Measurements from ENCODE around the gene KCTD19.

The KCTD19 gene

GRCh38 chr16:67312719-67313118 lies 13.8 kb downstream of the KCTD19 start:
- Histone ChIP-seq H3K4me1 (ENCODE audit: control insufficient read depth, insufficient read depth, low read length) (no peaks in the 10 kb centered on the region), H3K27me3 (ENCODE audit: control insufficient read depth, insufficient read depth, low read length) (peaks cover 2% of the 10 kb centered on the region), H3K9me3 (ENCODE audit: control insufficient read depth, insufficient read depth, low read length) (no peaks in the 10 kb centered on the region), H3K4me3 (ENCODE audit: low read depth, low read length) (no peak overlapping the region), H3K36me3 (ENCODE audit: control insufficient read depth, insufficient read depth, low read length) (no peaks in the 10 kb centered on the region), H3K9ac (ENCODE audit: low read depth, low read length) (no peak overlapping the region)

- H3K4me1 ChIP-seq (ENCODE audit: control insufficient read depth, insufficient read depth, low read length), result no peaks in the 10 kb centered on the region
- no peaks in the 10 kb centered on the region for H3K36me3 ChIP-seq (ENCODE audit: control insufficient read depth, insufficient read depth, low read length)
- H3K4me3 ChIP-seq (ENCODE audit: low read depth, low read length), result no peak overlapping the region
- H3K9ac ChIP-seq (ENCODE audit: low read depth, low read length), result no peak overlapping the region
- H3K27me3 ChIP-seq (ENCODE audit: control insufficient read depth, insufficient read depth, low read length), result peaks cover 2% of the 10 kb centered on the region
- no peaks in the 10 kb centered on the region for H3K9me3 ChIP-seq (ENCODE audit: control insufficient read depth, insufficient read depth, low read length)
Observed at GRCh38 chr16:67311607-67312488, 14.7 kb downstream of the KCTD19 start.

- H3K36me3 ChIP-seq (ENCODE audit: control insufficient read depth, insufficient read depth, low read length), result no peaks in the 10 kb centered on the region
- no peaks in the 10 kb centered on the region for H3K9me3 ChIP-seq (ENCODE audit: control insufficient read depth, insufficient read depth, low read length)
Observed at GRCh38 chr16:67310561-67310960, 16.0 kb downstream of the KCTD19 start.

GRCh38 chr16:67305216-67306071 lies 21.1 kb downstream of the KCTD19 start:
- Histone ChIP-seq H3K4me1 (ENCODE audit: control insufficient read depth, insufficient read depth, low read length) (no peaks in the 10 kb centered on the region), H3K4me3 (ENCODE audit: low read depth, low read length) (no peak overlapping the region), H3K36me3 (ENCODE audit: control insufficient read depth, insufficient read depth, low read length) (no peaks in the 10 kb centered on the region), H3K9me3 (ENCODE audit: control insufficient read depth, insufficient read depth, low read length) (no peaks in the 10 kb centered on the region), H3K9ac (ENCODE audit: low read depth, low read length) (no peak overlapping the region), H3K27me3 (ENCODE audit: control insufficient read depth, insufficient read depth, low read length) (peaks cover 3% of the 10 kb centered on the region)

More at GRCh38 chr16:67310561-67310960, 16.0 kb downstream of the KCTD19 start:
- Histone ChIP-seq H3K9ac (ENCODE audit: low read depth, low read length) (no peak overlapping the region), H3K27me3 (ENCODE audit: control insufficient read depth, insufficient read depth, low read length) (peaks cover 2% of the 10 kb centered on the region), H3K4me3 (ENCODE audit: low read depth, low read length) (no peak overlapping the region), H3K4me1 (ENCODE audit: control insufficient read depth, insufficient read depth, low read length) (no peaks in the 10 kb centered on the region)

GRCh38 chr16:67304020-67304419 lies 22.5 kb downstream of the KCTD19 start:
- Histone ChIP-seq H3K9ac (ENCODE audit: low read depth, low read length) (no peak overlapping the region), H3K4me1 (ENCODE audit: control insufficient read depth, insufficient read depth, low read length) (no peaks in the 10 kb centered on the region), H3K9me3 (ENCODE audit: control insufficient read depth, insufficient read depth, low read length) (no peaks in the 10 kb centered on the region), H3K36me3 (ENCODE audit: control insufficient read depth, insufficient read depth, low read length) (no peaks in the 10 kb centered on the region), H3K4me3 (ENCODE audit: low read depth, low read length) (no peak overlapping the region), H3K27me3 (ENCODE audit: control insufficient read depth, insufficient read depth, low read length) (peaks cover 3% of the 10 kb centered on the region)

GRCh38 chr16:67302970-67303369 lies 23.6 kb downstream of the KCTD19 start:
- Histone ChIP-seq H3K9me3 (ENCODE audit: control insufficient read depth, insufficient read depth, low read length) (no peaks in the 10 kb centered on the region), H3K4me3 (ENCODE audit: low read depth, low read length) (no peak overlapping the region), H3K4me1 (ENCODE audit: control insufficient read depth, insufficient read depth, low read length) (no peaks in the 10 kb centered on the region), H3K9ac (ENCODE audit: low read depth, low read length) (no peak overlapping the region), H3K36me3 (ENCODE audit: control insufficient read depth, insufficient read depth, low read length) (no peaks in the 10 kb centered on the region), H3K27me3 (ENCODE audit: control insufficient read depth, insufficient read depth, low read length) (peaks cover 3% of the 10 kb centered on the region)

GRCh38 chr16:67302076-67302475 lies 24.5 kb downstream of the KCTD19 start:
- Histone ChIP-seq H3K4me3 (ENCODE audit: low read depth, low read length) (no peak overlapping the region), H3K36me3 (ENCODE audit: control insufficient read depth, insufficient read depth, low read length) (no peaks in the 10 kb centered on the region), H3K4me1 (ENCODE audit: control insufficient read depth, insufficient read depth, low read length) (no peaks in the 10 kb centered on the region), H3K9me3 (ENCODE audit: control insufficient read depth, insufficient read depth, low read length) (no peaks in the 10 kb centered on the region), H3K9ac (ENCODE audit: low read depth, low read length) (no peak overlapping the region), H3K27me3 (ENCODE audit: control insufficient read depth, insufficient read depth, low read length) (peaks cover 3% of the 10 kb centered on the region)

GRCh38 chr16:67301080-67301782 lies 25.3 kb downstream of the KCTD19 start:
- Histone ChIP-seq H3K27me3 (ENCODE audit: control insufficient read depth, insufficient read depth, low read length) (peaks cover 3% of the 10 kb centered on the region), H3K4me1 (ENCODE audit: control insufficient read depth, insufficient read depth, low read length) (no peaks in the 10 kb centered on the region), H3K9ac (ENCODE audit: low read depth, low read length) (no peak overlapping the region), H3K36me3 (ENCODE audit: control insufficient read depth, insufficient read depth, low read length) (no peaks in the 10 kb centered on the region), H3K9me3 (ENCODE audit: control insufficient read depth, insufficient read depth, low read length) (no peaks in the 10 kb centered on the region), H3K4me3 (ENCODE audit: low read depth, low read length) (no peak overlapping the region)

- Histone ChIP-seq H3K4me3 (ENCODE audit: low read depth, low read length) (no peak overlapping the region), H3K9me3 (ENCODE audit: control insufficient read depth, insufficient read depth, low read length) (no peaks in the 10 kb centered on the region), H3K36me3 (ENCODE audit: control insufficient read depth, insufficient read depth, low read length) (no peaks in the 10 kb centered on the region), H3K27me3 (ENCODE audit: control insufficient read depth, insufficient read depth, low read length) (peaks cover 3% of the 10 kb centered on the region), H3K9ac (ENCODE audit: low read depth, low read length) (no peak overlapping the region), H3K4me1 (ENCODE audit: control insufficient read depth, insufficient read depth, low read length) (no peaks in the 10 kb centered on the region)
Observed at GRCh38 chr16:67299269-67299668, 27.3 kb downstream of the KCTD19 start.

- Histone ChIP-seq H3K9me3 (ENCODE audit: control insufficient read depth, insufficient read depth, low read length) (no peaks in the 10 kb centered on the region), H3K4me3 (ENCODE audit: low read depth, low read length) (no peak overlapping the region), H3K36me3 (ENCODE audit: control insufficient read depth, insufficient read depth, low read length) (no peaks in the 10 kb centered on the region), H3K9ac (ENCODE audit: low read depth, low read length) (no peak overlapping the region), H3K27me3 (ENCODE audit: control insufficient read depth, insufficient read depth, low read length) (peaks cover 3% of the 10 kb centered on the region), H3K4me1 (ENCODE audit: control insufficient read depth, insufficient read depth, low read length) (no peaks in the 10 kb centered on the region)
Observed at GRCh38 chr16:67298277-67298676, 28.3 kb downstream of the KCTD19 start.

GRCh38 chr16:67296420-67296819 lies 30.1 kb downstream of the KCTD19 start:
- H3K27me3 ChIP-seq (ENCODE audit: control insufficient read depth, insufficient read depth, low read length), result peaks cover 3% of the 10 kb centered on the region
- no peaks in the 10 kb centered on the region for H3K36me3 ChIP-seq (ENCODE audit: control insufficient read depth, insufficient read depth, low read length)

More at GRCh38 chr16:67296420-67296819, 30.1 kb downstream of the KCTD19 start:
- H3K9ac ChIP-seq (ENCODE audit: low read depth, low read length), result no peak overlapping the region
- H3K4me3 ChIP-seq (ENCODE audit: low read depth, low read length), result no peak overlapping the region
- no peaks in the 10 kb centered on the region for H3K4me1 ChIP-seq (ENCODE audit: control insufficient read depth, insufficient read depth, low read length)
- H3K9me3 ChIP-seq (ENCODE audit: control insufficient read depth, insufficient read depth, low read length), result no peaks in the 10 kb centered on the region

Data from iPS-15b (cell line).